ENCODE data around the gene SUCNR1. TPM values are rescaled to one million over a fixed set of nuclear protein-coding genes. Genes with fewer than 3 reads are reported as not detected.

The SUCNR1 gene
- polyA plus RNA-seq, 1 experiment = not detected

DNA sequence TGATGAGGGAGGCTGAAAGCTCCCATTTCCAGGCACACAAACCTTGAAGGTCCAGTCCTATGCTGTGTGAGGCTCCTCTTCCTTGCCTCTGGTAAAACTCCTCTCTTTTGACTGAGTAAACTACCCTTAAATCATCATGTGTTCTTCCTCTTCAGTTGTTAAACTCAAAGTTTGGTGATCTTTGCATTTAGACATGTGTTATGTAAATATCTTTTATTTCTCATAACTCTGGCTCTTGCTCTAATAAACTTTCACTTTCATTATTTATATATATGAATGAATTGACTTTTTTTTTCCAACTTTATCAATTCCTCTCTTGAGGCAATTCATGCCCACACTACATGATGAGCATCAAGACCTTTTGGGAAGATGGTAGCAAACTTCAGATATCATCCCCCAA, 26.6 kb downstream of the SUCNR1 start:
- H3K4me3 ChIP-seq (ENCODE audit: low read depth, low read length) = no peak overlapping the region
- ChIA-PET CTCF (no interaction called here), POLR2A (no interaction called here)
- no peak for DNase-seq (ENCODE audit: low read depth, low spot score)
- H3K9me3 ChIP-seq (ENCODE audit: control insufficient read depth, insufficient read depth, low read length) = no peaks in the 10 kb centered on the region
- H3K27me3 ChIP-seq (ENCODE audit: control insufficient read depth, insufficient read depth, low read length) = no peaks in the 10 kb centered on the region
- TF ChIP-seq, protein P1, sequence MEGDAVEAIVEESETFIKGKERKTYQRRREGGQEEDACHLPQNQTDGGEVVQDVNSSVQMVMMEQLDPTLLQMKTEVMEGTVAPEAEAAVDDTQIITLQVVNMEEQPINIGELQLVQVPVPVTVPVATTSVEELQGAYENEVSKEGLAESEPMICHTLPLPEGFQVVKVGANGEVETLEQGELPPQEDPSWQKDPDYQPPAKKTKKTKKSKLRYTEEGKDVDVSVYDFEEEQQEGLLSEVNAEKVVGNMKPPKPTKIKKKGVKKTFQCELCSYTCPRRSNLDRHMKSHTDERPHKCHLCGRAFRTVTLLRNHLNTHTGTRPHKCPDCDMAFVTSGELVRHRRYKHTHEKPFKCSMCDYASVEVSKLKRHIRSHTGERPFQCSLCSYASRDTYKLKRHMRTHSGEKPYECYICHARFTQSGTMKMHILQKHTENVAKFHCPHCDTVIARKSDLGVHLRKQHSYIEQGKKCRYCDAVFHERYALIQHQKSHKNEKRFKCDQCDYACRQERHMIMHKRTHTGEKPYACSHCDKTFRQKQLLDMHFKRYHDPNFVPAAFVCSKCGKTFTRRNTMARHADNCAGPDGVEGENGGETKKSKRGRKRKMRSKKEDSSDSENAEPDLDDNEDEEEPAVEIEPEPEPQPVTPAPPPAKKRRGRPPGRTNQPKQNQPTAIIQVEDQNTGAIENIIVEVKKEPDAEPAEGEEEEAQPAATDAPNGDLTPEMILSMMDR (IDR thresholded peaks at IDR 0.05; ENCODE audit: low read depth, low read length) = no peak
- no peak overlapping the region for H3K27ac ChIP-seq (ENCODE audit: low read depth, low read length)

DNA sequence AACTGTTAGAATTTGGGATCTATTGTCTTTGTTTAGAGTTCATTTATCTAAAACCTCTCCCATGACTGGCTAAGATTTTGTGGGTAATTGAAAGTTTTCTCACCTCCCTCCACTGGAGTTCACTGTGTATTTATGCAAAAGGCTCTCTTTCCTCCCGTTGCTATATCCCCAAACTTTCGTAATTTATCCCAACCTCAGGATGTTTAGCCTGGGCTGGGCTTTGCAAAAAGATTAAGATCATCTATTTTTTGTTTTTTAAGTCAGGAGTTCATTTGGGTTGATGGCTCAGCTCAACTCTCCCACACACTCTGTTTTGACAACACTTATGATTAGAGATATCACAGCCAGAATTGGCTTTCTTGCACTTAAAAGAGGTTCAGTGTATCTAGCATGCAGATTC, 27.0 kb downstream of the SUCNR1 start:
- ChIA-PET POLR2A (no interaction called here), CTCF (no interaction called here)
- Histone ChIP-seq H3K27me3 (ENCODE audit: control insufficient read depth, insufficient read depth, low read length) (no peaks in the 10 kb centered on the region), H3K4me3 (ENCODE audit: low read depth, low read length) (no peak overlapping the region), H3K27ac (ENCODE audit: low read depth, low read length) (no peak overlapping the region), H3K9me3 (ENCODE audit: control insufficient read depth, insufficient read depth, low read length) (no peaks in the 10 kb centered on the region)
- TF ChIP-seq, protein P1 (IDR thresholded peaks at IDR 0.05; ENCODE audit: low read depth, low read length) = no peak
- DNase-seq (ENCODE audit: low read depth, low spot score) = no peak

DNA sequence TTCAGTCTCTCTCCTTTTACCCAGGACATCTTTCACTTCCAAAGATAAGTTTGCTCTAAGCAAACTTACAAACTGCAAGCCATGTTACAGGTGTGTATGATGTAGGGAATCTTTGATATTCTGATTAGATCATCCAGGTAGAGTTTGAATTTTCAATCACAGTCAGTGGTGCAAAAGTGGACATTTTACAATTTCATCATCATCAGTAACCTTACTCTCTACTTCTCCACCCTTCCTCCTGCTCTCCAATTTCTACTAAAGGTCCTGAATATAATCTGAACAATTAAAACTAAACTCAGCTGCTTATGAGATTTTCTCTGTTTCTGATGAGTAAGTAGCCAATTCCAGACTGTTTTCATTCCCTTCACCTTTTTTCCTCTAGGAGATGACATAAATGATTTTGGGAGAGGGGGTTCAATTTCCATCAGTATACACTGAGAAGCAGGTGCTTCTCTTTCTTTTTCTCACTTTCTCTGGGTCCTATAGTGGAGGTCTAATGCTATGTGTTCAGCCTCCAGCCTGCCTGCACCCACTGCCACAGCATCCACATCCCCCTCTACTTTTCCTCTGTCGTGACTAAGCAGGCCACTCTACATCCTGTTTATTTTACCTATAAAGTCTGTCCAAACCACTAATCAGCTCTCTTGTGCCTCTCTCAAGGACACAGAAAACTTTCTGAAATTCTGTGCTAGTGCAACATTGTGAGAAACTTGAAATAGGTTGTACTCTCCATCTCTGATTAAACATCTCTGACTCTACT, 27.6 kb downstream of the SUCNR1 start:
- H3K27ac ChIP-seq (ENCODE audit: low read depth, low read length) = no peak overlapping the region
- H3K9me3 ChIP-seq (ENCODE audit: control insufficient read depth, insufficient read depth, low read length) = no peaks in the 10 kb centered on the region
- ChIA-PET POLR2A (no interaction called here), CTCF (interaction anchor here (1.1 to 1.5 kb wide), 3 partner anchors 432 to 462 kb away, joined by 3 to 6 read pairs (median 3); no protein-coding TSS in a partner anchor)
- no peak overlapping the region for H3K4me3 ChIP-seq (ENCODE audit: low read depth, low read length)
- DNase-seq (ENCODE audit: low read depth, low spot score) = no peak
- TF ChIP-seq, protein P1 (IDR thresholded peaks at IDR 0.05; ENCODE audit: low read depth, low read length) = no peak
- no peaks in the 10 kb centered on the region for H3K27me3 ChIP-seq (ENCODE audit: control insufficient read depth, insufficient read depth, low read length)

DNA sequence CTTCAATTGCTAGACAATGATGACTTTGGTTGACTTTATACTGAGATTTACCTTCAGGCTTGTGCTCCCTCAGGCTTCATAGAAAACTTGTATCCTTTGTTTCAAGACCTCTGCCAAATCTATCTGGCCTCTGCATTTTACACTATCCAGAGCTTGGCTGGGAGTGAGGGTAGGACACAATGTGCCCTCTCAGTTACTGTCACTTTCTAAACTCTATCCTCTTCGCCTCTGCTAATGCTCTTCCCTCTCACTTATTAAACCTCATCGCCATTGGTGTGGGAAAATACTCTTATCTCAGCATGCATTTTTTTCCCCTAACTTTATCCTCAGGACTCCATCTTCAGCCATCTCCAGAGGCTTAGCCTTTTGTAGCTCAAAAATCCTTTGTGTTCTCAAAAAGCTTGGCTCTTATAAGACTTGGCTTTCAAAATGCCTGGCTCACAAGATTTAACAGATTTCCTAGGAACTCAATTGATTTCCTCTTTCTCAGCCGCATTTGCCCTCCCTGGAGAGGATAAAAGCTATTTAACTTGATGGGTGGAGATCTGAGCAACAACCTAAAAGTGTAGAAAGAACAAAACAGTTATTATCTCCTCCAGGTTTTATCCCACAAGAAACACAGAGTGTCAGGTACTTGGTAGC, 28.3 kb downstream of the SUCNR1 start:
- Histone ChIP-seq H3K27me3 (ENCODE audit: control insufficient read depth, insufficient read depth, low read length) (no peaks in the 10 kb centered on the region), H3K9me3 (ENCODE audit: control insufficient read depth, insufficient read depth, low read length) (no peaks in the 10 kb centered on the region), H3K27ac (ENCODE audit: low read depth, low read length) (no peak overlapping the region), H3K4me3 (ENCODE audit: low read depth, low read length) (no peak overlapping the region)
- CTCF ChIA-PET = interaction anchor here (1.1 to 1.5 kb wide), 4 partner anchors 433 to 600 kb away, joined by 3 to 6 read pairs (median 3); no protein-coding TSS in a partner anchor
- no peak for DNase-seq (ENCODE audit: low read depth, low spot score)
- POLR2A ChIA-PET = no interaction called here
- TF ChIP-seq, protein P1 (IDR thresholded peaks at IDR 0.05; ENCODE audit: low read depth, low read length) = no peak

DNA sequence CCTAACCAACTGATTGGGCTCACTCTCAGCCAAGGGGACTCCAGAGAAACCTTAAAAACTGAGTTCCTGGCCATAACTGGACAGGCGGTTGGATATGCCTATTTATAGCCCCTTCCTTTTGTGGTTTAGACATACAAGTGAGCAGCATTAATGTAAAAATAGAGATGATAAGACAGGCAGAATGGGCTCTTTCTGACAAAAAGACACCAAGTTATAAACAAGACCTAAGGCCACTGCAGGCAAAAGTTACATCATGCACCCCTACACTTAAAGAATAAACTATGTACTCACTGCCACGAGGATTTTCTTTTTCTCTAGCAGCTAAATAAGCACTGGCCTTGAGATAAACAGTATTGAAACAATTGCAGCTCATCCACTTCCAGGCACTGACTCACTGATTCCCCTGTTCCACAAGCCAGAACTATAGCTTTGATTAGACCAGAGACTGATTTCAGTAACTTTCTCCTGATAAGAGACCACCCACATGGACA, 30.1 kb downstream of the SUCNR1 start:
- TF ChIP-seq, protein P1 (IDR thresholded peaks at IDR 0.05; ENCODE audit: low read depth, low read length) = no peak
- no peaks in the 10 kb centered on the region for H3K9me3 ChIP-seq (ENCODE audit: control insufficient read depth, insufficient read depth, low read length)
- CTCF ChIA-PET = no interaction called here
- H3K27ac ChIP-seq (ENCODE audit: low read depth, low read length) = peak overlapping the region; percentile 85
- POLR2A ChIA-PET = no interaction called here
- DNase-seq (ENCODE audit: low read depth, low spot score) = peak; percentile 67
- H3K4me3 ChIP-seq (ENCODE audit: low read depth, low read length) = no peak overlapping the region
- H3K27me3 ChIP-seq (ENCODE audit: control insufficient read depth, insufficient read depth, low read length) = no peaks in the 10 kb centered on the region
